GM19351 (cell line): ENCODE measurements around the gene PLG.
A peak's percentile ranks its signal among the peaks of the same experiment; 100 is the strongest.
"Not testable (repeated sequence)": the region's sequence is repeated elsewhere in the genome, so short reads cannot be mapped to it uniquely, and the experiment has no call there.

Experiments used
- ATAC-seq: cut with Tn5 transposase; IDR thresholded peaks from one replicate; pipeline ENCODE4 v1.9.1; 2021; ENCODE audit warnings: mild to moderate bottlenecking, moderate library complexity; ENCODE audit not compliant: unreplicated experiment

The PLG gene

DNA sequence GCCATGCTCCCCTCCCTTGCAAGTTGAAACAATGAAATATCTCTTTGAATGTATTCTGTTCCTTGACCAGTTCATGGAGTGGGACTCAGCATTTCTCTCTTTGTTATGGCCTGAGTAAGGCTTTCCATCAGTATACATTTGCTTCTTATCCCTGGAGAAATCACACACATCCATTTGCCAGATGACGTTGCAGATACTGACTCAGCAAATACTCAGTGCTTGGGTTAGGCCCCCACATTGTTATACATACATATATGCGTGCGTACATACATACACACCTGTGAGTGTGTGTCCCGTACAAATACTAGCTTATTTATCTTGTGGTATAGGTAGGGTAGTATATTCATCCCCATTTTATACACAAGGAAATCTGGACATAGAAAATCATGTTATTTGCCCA lies 72.4 kb downstream of the PLG start:
- no peak for ATAC-seq

- peak; percentile 72 for ATAC-seq
Measured at GRCh38 chr6:160775792-160776580, 73.9 kb downstream of the PLG start.

GRCh38 chr6:160779095-160779494 lies 77.1 kb downstream of the PLG start:
- not testable (repeated sequence) for ATAC-seq

- not testable (repeated sequence) for ATAC-seq
Measured at GRCh38 chr6:160780656-160781055, 78.6 kb downstream of the PLG start.

- ATAC-seq: no peak
Measured at GRCh38 chr6:160781298-160781697, 79.3 kb downstream of the PLG start.

GRCh38 chr6:160782228-160782627 lies 80.2 kb downstream of the PLG start:
- ATAC-seq: no peak

- no peak for ATAC-seq
Measured at GRCh38 chr6:160783741-160784140, 81.7 kb downstream of the PLG start.

- ATAC-seq: not testable (repeated sequence)
Measured at GRCh38 chr6:160788126-160788525, 86.1 kb downstream of the PLG start.

GRCh38 chr6:160788806-160789205 lies 86.8 kb downstream of the PLG start:
- no peak for ATAC-seq

DNA sequence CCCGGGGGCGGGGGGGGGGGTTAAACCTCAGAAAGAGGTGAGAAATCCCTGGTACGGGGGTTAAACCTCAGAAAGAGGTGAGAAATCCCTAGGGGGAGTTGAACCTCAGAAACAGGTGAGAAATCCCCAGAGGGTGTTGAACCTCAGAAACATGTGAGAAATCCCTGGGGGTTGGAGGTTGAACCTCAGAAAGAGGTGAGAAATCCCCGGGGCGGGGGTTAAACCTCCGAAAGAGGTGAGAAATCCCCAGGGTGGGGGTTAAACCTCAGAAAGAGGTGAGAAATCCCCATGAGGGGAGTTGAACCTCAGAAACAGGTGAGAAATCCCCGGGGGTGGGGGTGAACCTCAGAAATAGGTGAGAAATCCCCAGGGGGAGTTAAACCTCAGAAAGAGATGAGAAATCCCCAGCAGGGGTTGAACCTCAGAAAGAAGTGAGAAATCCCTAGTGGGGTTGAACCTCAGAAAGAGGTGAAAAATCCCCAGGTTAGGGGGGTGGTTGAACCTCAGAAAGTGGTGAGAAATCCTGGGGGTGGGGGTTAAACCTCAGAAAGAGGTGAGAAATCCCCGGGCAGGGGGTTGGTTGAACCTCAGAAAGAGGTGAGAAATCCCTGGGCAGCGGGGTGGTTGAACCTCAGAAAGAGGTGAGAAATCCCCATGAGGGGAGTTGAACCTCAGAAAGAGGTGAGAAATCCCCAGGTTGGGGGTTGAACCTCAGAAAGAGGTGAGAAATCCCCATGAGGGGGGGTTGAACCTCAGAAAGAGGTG lies 87.4 kb downstream of the PLG start:
- no peak for ATAC-seq

GRCh38 chr6:160790028-160790792 lies 88.2 kb downstream of the PLG start:
- peak; percentile 47 for ATAC-seq

DNA sequence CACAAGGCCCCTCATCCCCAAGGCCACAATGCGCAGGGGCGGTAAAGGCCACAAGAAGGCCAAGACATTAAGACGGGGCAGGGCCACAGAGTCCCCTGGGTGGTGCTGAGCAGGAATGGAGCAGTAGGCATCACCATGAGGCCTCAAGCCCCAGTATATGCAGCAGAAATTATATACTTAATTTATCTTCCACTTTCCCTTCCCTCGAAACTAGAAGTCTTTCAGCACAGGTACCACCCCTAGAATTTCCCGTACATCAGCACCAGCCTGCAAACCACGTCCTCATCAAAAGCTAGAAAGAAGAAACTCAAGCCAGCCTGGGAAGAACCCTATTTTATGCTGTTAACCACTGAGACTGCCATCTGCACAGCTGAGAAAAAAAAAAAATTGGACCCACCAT lies 89.4 kb downstream of the PLG start:
- peak; percentile 58 for ATAC-seq

GRCh38 chr6:160791981-160792418 lies 90.0 kb downstream of the PLG start:
- peak; percentile 29 for ATAC-seq

DNA sequence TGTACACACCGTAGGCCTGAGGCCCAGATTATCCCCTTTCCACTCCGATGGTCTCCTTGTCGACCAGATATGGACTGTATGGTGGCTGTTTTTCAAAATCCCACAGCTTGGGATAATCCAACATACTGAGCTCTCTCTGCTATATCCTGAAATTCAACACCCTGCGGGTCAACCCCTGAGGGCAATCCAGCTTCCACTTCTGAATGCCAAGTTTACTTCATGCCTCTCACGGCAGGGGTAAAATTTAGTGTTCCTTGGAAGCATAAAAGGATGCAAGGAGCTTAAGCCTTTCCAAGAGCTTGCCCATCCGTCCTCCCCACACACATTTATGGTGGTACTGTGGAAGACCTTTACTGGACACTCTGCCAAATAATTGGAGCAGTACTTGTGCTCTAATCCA lies 90.7 kb downstream of the PLG start:
- ATAC-seq: no peak

GRCh38 chr6:160793652-160794051 lies 91.6 kb downstream of the PLG start:
- no peak for ATAC-seq

GRCh38 chr6:160795721-160796120 lies 93.7 kb downstream of the PLG start:
- ATAC-seq: no peak

DNA sequence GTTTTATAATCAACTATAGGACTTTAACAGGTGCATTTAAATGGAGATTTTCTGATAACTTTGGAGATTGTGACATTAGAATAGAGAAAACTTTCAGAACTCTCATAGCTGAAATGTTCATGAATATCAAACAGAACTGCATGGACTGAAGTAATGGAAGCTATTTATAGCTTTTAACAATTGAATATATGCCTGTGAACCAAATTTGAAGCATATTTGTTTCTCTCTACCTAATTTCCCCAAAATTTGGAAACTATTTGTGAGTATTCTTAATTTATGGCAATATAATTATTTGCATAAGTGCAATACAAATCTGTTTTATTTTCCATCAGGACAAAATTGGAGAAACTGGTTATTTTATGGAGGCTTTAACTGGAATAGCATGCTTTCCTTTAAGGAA lies 96.6 kb downstream of the PLG start:
- no peak for ATAC-seq

- ATAC-seq: no peak
Measured at GRCh38 chr6:160799801-160800506, 97.9 kb downstream of the PLG start.

DNA sequence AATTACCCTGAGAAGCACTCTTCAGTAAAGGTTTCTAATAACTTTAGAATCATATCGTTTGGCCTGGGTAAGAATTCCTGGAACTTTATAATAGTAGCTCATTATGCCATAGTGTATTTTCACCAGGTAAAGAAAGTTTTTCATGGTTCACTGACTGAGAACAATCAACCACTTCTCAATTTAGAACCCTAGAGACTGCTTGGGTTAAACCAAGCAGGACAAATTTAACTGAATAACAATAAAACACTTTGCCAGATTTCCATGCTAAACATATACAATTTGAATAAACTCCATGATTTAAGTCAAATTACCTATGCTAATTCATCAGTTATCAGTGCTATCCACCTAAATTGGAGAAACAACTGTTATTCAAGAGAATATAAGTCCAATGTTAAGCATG lies 99.4 kb downstream of the PLG start:
- no peak for ATAC-seq

- not testable (repeated sequence) for ATAC-seq
Measured at GRCh38 chr6:160802049-160802448, 100.0 kb downstream of the PLG start.
